Measurements from ENCODE around the gene SLC17A6.

Gene SLC17A6

GRCh38 chr11:22337596-22338485 is at the start of gene SLC17A6:
Gene SLC17A6 (plus strand): TSS chr11:22338381. CDS start chr11:22338534, 153 bp downstream.
- DNase-seq = peak; percentile 9

- DNase-seq = peak; percentile 20
These were observed 35.8 kb upstream of the SLC17A6 start for GRCh38 chr11:22302368-22302767.

GRCh38 chr11:22304337-22304961 is 33.7 kb upstream of the SLC17A6 start:
- peak; percentile 69 for DNase-seq

- no peak for DNase-seq
These were observed 20.5 kb upstream of the SLC17A6 start for GRCh38 chr11:22317656-22318055.

- no peak for DNase-seq
These were observed 6.4 kb upstream of the SLC17A6 start for GRCh38 chr11:22331771-22332170.

GRCh38 chr11:22336587-22336986 is 1.6 kb upstream of the SLC17A6 start:
- DNase-seq = no peak

- no peak for DNase-seq
These were observed 1.4 kb downstream of the SLC17A6 start for GRCh38 chr11:22339611-22340010.

- DNase-seq = no peak
These were observed 2.1 kb downstream of the SLC17A6 start for GRCh38 chr11:22340235-22340634.

GRCh38 chr11:22340701-22341587 is 2.8 kb downstream of the SLC17A6 start:
- no peak for DNase-seq

- no peak for DNase-seq
These were observed 3.4 kb downstream of the SLC17A6 start for GRCh38 chr11:22341588-22341931.

GRCh38 chr11:22342211-22343031 is 4.2 kb downstream of the SLC17A6 start:
- no peak for DNase-seq

GRCh38 chr11:22343032-22343324 is 4.8 kb downstream of the SLC17A6 start:
- no peak for DNase-seq

GRCh38 chr11:22343371-22344032 is 5.3 kb downstream of the SLC17A6 start:
- DNase-seq = peak; percentile 16

GRCh38 chr11:22344081-22344480 is 5.9 kb downstream of the SLC17A6 start:
- DNase-seq = no peak

- DNase-seq = no peak
These were observed 8.1 kb downstream of the SLC17A6 start for GRCh38 chr11:22346282-22346681.

- peak; percentile 5 for DNase-seq
These were observed 9.8 kb downstream of the SLC17A6 start for GRCh38 chr11:22347857-22348487.

- DNase-seq = peak; percentile 66
These were observed 11.3 kb downstream of the SLC17A6 start for GRCh38 chr11:22349491-22349890.

GRCh38 chr11:22359295-22359694 is 21.1 kb downstream of the SLC17A6 start:
- no peak for DNase-seq

GRCh38 chr11:22371160-22371559 is 33.0 kb downstream of the SLC17A6 start:
- no peak for DNase-seq

- DNase-seq = no peak
These were observed 48.9 kb downstream of the SLC17A6 start for GRCh38 chr11:22387126-22387525.

GRCh38 chr11:22389526-22390282 is 51.5 kb downstream of the SLC17A6 start:
- no peak for DNase-seq
